Endothelial cell of coronary artery (primary cell): ENCODE results near the gene MARK2. TPM values are rescaled to one million over a fixed set of nuclear protein-coding genes. Genes with fewer than 3 reads are reported as not detected.

ENCODE experiments used
- total RNA-seq: library from RNA; depleted of rRNA; stranded (reverse); fragments of >200 nt; gene quantifications from 2 replicates; pipeline ENCODE4 v1.2.3, GENCODE V29; 2014

The MARK2 gene
- total RNA-seq, result 10.2 and 12.0 TPM in 2 replicates

DNA sequence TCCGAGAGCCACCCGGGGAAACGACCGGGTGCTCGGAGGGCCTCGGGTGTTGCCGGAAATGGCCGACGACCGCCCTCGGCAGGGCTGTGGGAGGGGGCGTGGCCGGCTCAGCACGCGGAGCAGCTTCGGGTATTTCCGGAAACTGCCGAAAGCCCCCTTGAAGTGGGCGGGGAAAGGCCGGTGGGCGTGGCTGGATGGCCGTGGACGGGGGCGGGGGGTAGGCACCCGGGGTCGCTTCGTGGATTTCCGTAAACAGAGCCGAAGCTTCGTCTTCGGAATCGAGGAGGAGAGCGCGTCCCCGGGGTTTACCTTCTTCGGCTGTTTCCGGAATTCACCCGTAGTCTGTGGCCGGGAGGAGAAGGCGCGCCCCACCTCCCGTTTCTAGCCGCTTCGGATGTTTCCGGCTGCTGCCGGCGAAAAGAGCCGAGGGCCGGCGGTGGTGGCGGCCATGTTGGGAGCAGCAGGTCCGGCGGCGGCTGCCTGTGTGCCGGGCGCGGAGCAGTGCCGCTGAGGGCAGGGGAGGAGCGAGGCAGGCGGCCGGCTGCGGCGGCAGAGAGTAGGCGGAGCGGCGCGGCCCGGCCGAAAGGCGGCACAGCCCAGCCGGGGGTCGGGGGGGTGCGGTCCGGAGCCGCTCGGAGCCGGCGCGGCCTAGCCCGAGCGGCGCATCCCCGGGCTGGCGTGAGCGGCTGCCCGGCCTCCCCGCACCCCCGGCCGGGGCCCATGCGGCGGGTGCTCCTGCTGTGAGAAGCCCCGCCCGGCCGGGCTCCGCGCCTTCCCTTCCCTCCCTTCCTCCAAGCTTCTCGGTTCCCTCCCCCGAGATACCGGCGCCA lies at the start of gene MARK2:
Gene MARK2 (plus strand): TSS at position 433 of the 830 bp plus-strand sequence. CDS start 397 bp downstream, at position 830.

GRCh38 chr11:63813035-63813562 lies 25.8 kb upstream of the MARK2 start, which contains the start of gene SPINDOC:
Gene SPINDOC (plus strand): TSS chr11:63813456. CDS start chr11:63813687, 231 bp downstream.

DNA sequence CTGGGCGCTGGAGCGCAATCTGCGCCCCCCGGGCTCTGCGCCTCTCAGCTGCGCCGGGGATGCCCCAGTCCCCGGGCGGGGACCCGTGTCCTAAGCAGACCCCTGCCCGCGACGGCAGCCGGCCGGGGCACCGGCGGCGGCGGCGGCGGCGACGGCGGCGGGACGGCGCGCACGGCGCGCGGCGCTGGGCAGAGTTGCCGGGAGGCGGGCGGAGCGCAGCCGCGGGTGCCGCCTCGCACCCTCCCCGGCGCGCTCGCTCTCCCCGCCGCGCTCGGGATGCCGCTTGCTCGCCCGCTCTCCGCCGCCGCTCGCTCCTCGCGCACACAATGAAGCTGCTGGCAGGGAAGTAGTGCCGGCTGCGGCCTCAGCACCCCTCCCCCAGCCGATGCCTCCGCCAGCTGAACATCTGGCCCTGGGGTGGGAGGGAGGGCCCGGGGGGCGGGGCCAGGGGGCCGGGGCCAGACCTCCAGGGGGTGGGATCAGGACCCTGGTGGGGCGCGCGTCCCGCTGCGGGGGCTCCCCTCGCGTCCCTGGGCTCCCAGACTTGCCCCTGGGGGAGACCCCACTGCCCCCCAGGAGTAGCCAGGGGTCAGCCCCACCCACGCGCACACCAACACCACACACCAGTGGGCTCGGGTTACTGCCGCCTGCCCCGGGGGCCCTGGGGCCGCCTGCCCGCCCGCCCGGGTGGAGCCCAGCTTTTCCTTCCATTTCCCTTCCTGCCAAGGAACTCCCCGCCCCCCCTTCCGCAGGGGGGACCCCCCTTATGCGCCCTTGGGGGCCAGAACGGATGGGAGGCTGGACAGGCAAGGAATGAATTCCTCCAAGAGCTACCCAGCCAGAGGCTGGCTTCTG lies 78.2 kb downstream of the MARK2 start, which contains the start of gene RCOR2:
Gene RCOR2 (minus strand): TSS at position 328 of the 855 bp plus-strand sequence. CDS start 708 bp downstream, outside the sequence.

DNA sequence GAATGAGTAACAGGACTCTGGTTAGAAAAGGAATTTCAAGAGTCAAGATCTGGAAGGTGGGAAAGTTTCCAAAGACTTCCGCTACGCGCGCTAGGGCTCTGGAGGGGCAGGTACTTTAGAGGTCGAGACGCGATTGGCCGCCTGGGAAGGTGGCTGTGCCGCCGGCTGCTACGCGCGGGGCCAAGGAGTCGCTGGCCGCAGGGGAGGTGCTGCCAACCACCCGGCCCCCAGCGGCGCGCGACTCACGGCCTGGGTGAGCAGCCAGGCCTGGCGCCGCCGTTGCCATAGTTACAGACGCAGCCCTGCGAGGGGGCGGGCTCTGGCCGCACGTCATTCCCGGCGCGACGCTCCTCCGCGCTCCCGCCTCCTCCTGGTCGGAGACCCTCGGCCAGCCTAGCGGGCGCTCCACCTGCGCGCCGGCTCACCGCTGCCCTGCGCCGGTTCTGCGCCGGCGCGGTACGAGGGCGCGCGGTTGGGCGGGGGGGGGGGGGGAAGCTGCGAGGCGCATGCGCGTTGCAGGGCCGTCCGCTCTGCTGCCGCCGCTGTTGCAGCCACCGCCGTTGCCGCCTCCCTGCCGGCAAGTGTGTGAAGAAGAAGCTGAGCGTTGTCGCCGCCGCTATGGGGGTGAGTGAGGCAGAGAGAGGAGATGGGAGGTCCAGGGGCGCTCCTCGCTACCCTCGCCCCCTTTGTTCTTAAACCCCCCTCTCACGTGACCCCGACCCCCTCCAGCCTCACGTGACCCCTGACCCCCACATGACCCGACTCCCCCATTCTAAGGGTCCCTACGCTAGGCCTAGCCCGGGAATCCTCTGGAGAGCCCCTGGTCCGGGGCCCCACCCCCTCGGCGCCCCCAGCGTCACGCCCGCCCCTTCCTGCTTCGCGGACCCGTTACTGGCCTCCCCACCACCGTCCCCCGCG lies 99.8 kb downstream of the MARK2 start, which contains the start of gene NAA40:
Gene NAA40 (plus strand): TSS at position 524 of the 918 bp plus-strand sequence. CDS start 95 bp downstream, at position 619.

Other genes with a start within 250 kb of the MARK2 start
- gene PLAAT3, start 224.7 kb upstream of the MARK2 start, total RNA-seq, result 22.5 and 51.3 TPM in 2 replicates
- 86.0 and 93.2 TPM in 2 replicates for gene ATL3, start 167.7 kb upstream of the MARK2 start, total RNA-seq
- 31.1 and 44.2 TPM in 2 replicates for gene RTN3, start 157.6 kb upstream of the MARK2 start, total RNA-seq
- gene ZFTA, start 70.3 kb upstream of the MARK2 start, total RNA-seq, result 16.4 and 21.8 TPM in 2 replicates
- gene SPINDOC, start 25.7 kb upstream of the MARK2 start, total RNA-seq, result 15.2 and 17.0 TPM in 2 replicates
- gene RCOR2, start 78.1 kb downstream of the MARK2 start, total RNA-seq, result 0.36 and 0.47 TPM in 2 replicates
- gene NAA40, start 99.9 kb downstream of the MARK2 start, total RNA-seq, result 10.2 and 13.1 TPM in 2 replicates
- gene COX8A, start 135.5 kb downstream of the MARK2 start, total RNA-seq, result 240 and 309 TPM in 2 replicates
- 57.6 and 62.0 TPM in 2 replicates for gene OTUB1, start 147.3 kb downstream of the MARK2 start, total RNA-seq
- not detected in 2 replicates for gene FLRT1, start 196.8 kb downstream of the MARK2 start, total RNA-seq